ENCODE measurements around the gene CLIC3.

The CLIC3 gene

DNA sequence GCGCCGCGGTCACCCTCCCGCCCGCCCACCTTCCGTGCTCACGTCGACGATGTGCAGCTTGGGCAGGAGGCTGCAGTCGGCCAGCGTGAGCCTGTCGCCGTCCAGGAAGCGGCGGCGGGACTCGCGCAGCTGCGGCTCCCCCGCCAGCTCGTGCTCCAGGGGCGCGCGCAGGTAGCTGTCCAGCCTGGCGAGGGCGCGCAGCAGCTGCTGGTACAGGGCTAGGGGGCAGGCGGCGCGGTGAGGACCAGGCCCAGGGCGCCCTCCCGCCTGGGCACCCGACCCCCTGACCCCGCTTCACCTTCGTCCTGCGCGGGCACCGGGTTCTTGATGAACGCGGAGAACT lies 1.5 kb downstream of the CLIC3 start:
- no peak for ATAC-seq
- TF ChIP-seq ZNF70 (CRISPR knock-in tag; IDR thresholded peaks at IDR 0.05) = no peak
- no peak for TF ChIP-seq OSR1 (CRISPR knock-in tag; IDR thresholded peaks at IDR 0.05)
- TF ChIP-seq ARNTL (CRISPR knock-in tag; IDR thresholded peaks at IDR 0.05; ENCODE audit: borderline replicate concordance, low read depth) = no peak
- TF ChIP-seq, protein P1, sequence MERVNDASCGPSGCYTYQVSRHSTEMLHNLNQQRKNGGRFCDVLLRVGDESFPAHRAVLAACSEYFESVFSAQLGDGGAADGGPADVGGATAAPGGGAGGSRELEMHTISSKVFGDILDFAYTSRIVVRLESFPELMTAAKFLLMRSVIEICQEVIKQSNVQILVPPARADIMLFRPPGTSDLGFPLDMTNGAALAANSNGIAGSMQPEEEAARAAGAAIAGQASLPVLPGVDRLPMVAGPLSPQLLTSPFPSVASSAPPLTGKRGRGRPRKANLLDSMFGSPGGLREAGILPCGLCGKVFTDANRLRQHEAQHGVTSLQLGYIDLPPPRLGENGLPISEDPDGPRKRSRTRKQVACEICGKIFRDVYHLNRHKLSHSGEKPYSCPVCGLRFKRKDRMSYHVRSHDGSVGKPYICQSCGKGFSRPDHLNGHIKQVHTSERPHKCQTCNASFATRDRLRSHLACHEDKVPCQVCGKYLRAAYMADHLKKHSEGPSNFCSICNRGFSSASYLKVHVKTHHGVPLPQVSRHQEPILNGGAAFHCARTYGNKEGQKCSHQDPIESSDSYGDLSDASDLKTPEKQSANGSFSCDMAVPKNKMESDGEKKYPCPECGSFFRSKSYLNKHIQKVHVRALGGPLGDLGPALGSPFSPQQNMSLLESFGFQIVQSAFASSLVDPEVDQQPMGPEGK (CRISPR knock-in tag; IDR thresholded peaks at IDR 0.05; ENCODE audit: borderline replicate concordance) = no peak
- TF ChIP-seq ZNF565 (CRISPR knock-in tag; conservative IDR thresholded peaks at IDR 0.05; ENCODE audit: low read depth) = no peak
- TF ChIP-seq, protein P2, sequence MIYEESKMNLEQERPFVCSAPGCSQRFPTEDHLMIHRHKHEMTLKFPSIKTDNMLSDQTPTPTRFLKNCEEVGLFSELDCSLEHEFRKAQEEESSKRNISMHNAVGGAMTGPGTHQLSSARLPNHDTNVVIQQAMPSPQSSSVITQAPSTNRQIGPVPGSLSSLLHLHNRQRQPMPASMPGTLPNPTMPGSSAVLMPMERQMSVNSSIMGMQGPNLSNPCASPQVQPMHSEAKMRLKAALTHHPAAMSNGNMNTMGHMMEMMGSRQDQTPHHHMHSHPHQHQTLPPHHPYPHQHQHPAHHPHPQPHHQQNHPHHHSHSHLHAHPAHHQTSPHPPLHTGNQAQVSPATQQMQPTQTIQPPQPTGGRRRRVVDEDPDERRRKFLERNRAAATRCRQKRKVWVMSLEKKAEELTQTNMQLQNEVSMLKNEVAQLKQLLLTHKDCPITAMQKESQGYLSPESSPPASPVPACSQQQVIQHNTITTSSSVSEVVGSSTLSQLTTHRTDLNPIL (CRISPR knock-in tag; IDR thresholded peaks at IDR 0.05; ENCODE audit: low read depth) = no peak

- TF ChIP-seq ZNF70 (CRISPR knock-in tag; IDR thresholded peaks at IDR 0.05) = no peak
- no peak for TF ChIP-seq TOX (CRISPR knock-in tag; IDR thresholded peaks at IDR 0.05; ENCODE audit: borderline replicate concordance)
- ATAC-seq = no peak
Measured at GRCh38 chr9:136994180-136994887, 2.0 kb downstream of the CLIC3 start.

DNA sequence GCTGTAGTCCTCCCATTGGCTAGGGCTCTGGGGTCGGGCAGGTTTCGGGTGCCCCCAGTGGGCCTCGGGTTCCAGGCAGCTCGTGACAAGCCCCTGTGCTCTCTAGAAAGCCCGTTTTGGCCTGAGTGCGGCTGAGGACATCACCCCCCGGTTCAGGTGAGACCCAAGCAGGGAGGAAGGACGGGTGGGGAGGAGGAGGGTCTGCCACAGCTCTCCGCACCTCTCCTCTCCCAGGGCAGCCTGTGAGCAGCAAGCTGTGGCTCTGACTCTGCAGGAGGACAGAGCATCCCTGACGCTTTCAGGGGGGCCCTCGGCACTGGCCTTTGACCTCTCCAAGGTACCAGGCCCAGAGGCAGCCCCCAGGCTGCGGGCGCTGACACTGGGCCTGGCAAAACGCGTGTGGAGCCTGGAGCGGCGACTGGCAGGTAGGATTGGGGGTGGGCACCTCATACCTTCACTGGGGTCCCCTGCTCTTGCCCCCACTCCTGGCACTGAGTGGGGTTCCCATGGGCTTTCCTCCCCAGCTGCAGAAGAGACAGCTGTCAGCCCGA lies 3.5 kb downstream of the CLIC3 start:
- no peak for ATAC-seq

DNA sequence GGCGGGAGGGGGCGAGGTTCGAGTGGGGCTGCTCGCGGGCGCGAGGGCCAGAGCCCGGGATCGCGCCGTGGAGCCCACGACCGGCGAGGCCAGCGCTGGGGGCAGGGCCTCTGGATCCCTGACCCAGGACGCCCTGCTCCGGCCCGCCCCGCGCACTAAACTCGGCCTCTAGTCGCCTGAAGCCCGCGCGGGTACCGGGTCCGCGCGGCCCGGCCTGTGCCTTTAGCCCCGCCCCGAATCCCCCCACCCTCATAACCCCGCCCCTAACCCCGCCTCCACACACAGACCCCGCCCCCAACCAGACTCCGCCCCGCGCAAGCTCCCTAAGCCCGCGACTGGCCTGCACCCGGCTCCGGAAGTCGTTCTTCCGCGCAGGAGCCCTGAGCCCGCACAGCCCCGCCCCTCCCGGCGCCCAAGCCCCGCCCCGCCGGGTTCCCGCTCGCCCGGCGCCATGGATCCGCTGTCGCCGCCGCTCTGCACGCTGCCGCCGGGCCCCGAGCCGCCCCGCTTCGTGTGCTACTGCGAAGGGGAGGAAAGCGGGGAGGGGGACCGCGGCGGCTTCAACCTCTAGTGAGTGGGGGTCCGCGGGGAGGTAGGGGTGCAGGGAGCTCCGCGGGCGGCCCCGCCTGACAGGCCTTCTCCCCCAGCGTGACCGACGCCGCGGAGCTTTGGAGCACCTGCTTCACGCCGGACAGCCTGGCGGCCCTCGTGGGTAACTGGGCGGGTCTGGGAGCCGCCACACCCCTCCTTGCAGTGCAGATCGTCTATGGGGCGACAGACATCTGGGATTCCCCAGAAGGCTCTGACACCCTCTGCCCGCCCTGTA lies 4.2 kb downstream of the CLIC3 start, which contains the start of gene PAXX:
Gene PAXX (plus strand): TSS at position 430 of the 826 bp plus-strand sequence. CDS start 22 bp downstream, at position 452.
- peak; percentile 88 for ATAC-seq
- TF ChIP-seq OSR1 (CRISPR knock-in tag; IDR thresholded peaks at IDR 0.05) (no peak), CSDC2 (CRISPR knock-in tag; IDR thresholded peaks at IDR 0.05) (no peak), ZNF70 (CRISPR knock-in tag; IDR thresholded peaks at IDR 0.05) (no peak), ZNF565 (CRISPR knock-in tag; conservative IDR thresholded peaks at IDR 0.05; ENCODE audit: low read depth) (no peak), ISL1 (CRISPR knock-in tag; IDR thresholded peaks at IDR 0.05) (no peak)
- TF ChIP-seq, protein P3, sequence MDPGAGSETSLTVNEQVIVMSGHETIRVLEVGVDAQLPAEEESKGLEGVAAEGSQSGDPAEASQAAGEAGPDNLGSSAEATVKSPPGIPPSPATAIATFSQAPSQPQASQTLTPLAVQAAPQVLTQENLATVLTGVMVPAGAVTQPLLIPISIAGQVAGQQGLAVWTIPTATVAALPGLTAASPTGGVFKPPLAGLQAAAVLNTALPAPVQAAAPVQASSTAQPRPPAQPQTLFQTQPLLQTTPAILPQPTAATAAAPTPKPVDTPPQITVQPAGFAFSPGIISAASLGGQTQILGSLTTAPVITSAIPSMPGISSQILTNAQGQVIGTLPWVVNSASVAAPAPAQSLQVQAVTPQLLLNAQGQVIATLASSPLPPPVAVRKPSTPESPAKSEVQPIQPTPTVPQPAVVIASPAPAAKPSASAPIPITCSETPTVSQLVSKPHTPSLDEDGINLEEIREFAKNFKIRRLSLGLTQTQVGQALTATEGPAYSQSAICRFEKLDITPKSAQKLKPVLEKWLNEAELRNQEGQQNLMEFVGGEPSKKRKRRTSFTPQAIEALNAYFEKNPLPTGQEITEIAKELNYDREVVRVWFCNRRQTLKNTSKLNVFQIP (CRISPR knock-in tag; IDR thresholded peaks at IDR 0.05; ENCODE audit: borderline replicate concordance, low read depth) = no peak

More for the DNA sequence above, 3.5 kb downstream of the CLIC3 start:
- TF ChIP-seq TCF4 (CRISPR knock-in tag; IDR thresholded peaks at IDR 0.05; ENCODE audit: borderline replicate concordance) (no peak), GLIS3 (CRISPR knock-in tag; IDR thresholded peaks at IDR 0.05) (no peak), ESRRG (CRISPR knock-in tag; IDR thresholded peaks at IDR 0.05) (no peak), SNAI2 (CRISPR knock-in tag; IDR thresholded peaks at IDR 0.05) (no peak), ZNF8 (CRISPR knock-in tag; IDR thresholded peaks at IDR 0.05) (no peak), OSR1 (CRISPR knock-in tag; IDR thresholded peaks at IDR 0.05) (no peak), ZFP30 (CRISPR knock-in tag; IDR thresholded peaks at IDR 0.05) (no peak)
- TF ChIP-seq, protein P1 (CRISPR knock-in tag; IDR thresholded peaks at IDR 0.05; ENCODE audit: borderline replicate concordance) = no peak

DNA sequence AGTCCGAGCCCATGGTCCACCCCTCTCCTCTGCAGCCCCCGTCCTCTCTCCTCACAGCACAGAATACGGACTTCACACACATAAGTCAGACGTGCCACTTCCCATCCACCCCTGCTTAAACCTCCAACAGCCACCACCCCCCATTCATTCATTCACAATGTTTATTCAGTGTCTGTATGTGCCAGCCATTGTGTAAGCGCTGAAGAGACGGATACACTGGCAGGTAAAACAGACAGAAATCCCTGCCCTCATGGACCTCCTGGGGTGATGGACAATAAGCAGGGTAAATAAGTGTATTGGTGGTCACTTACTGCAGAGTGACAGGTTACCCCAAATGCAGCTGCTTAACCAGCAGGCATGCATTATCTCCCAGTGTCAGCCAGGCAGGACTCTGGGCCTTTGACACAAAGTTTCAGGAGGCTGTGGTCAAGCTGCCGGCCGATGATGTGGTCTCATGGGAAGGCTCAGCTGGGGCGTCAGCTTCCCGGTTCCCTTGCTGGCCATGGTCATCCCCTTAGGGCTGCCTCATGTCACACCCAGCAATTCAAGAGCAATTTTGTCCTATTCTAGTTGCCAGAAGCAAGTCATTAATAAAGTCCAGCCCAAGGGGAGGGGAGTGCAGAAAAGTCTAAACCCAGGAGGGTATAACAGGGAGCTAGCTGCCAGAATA lies 6.0 kb downstream of the CLIC3 start:
- no peak for ATAC-seq
- TF ChIP-seq, protein P1 (CRISPR knock-in tag; IDR thresholded peaks at IDR 0.05; ENCODE audit: borderline replicate concordance) = no peak
- no peak for TF ChIP-seq RARB (CRISPR knock-in tag; IDR thresholded peaks at IDR 0.05)
- no peak for TF ChIP-seq ZNF8 (CRISPR knock-in tag; IDR thresholded peaks at IDR 0.05)
- no peak for TF ChIP-seq BACH2 (CRISPR knock-in tag; IDR thresholded peaks at IDR 0.05; ENCODE audit: borderline replicate concordance)
- TF ChIP-seq TCF4 (CRISPR knock-in tag; IDR thresholded peaks at IDR 0.05; ENCODE audit: borderline replicate concordance) = no peak
- no peak for TF ChIP-seq PPARA (CRISPR knock-in tag; IDR thresholded peaks at IDR 0.05; ENCODE audit: borderline replicate concordance)
- TF ChIP-seq, protein P3 (CRISPR knock-in tag; IDR thresholded peaks at IDR 0.05; ENCODE audit: borderline replicate concordance, low read depth) = no peak
- TF ChIP-seq CSDC2 (CRISPR knock-in tag; IDR thresholded peaks at IDR 0.05) = no peak
